Stimulated activated CD4-positive, alpha-beta T cell treated with anti-CD3 and anti-CD28 coated beads, TNF-alpha, amount 100 ng/mL, for 4 hours (primary cell): Measurements from ENCODE around the gene RRAGA.
"Not testable (repeated sequence)": the region's sequence is repeated elsewhere in the genome, so short reads cannot be mapped to it uniquely, and the experiment has no call there.

ENCODE experiments used
- DNase-seq, 3 experiments: peaks; one replicate each; pipeline ENCODE4 v3.0.0-alpha.2; 2020; ENCODE audit warnings: low read depth in 3 of 3

Gene RRAGA

GRCh38 chr9:19085295-19085694 lies 36.1 kb downstream of the RRAGA start:
- no peak for DNase-seq

- DNase-seq, result no peak
Measured at GRCh38 chr9:19087106-19088000, 38.1 kb downstream of the RRAGA start.

DNA sequence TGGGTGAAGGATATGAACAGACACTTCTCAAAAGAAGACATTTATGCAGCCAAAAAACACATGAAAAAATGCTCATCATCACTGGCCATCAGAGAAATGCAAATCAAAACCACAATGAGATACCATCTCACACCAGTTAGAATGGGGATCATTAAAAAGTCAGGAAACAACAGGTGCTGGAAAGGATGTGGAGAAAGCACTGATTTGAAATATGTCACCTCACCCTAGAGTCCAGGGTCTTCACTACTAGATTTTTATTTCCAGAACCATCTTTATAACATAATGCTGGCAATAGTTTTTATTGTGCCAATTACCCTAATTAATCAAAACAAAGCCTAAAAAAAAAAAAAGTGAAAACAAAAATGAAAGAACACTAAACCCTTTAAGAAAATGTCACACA lies 48.2 kb downstream of the RRAGA start:
- not testable (repeated sequence) for DNase-seq
